SK-N-MC (cell line): ENCODE data around the gene THBS2.

Source experiments
- EZH2 ChIP-seq: fragments of 200-600 bp; sonication (generic); IDR thresholded peaks from one replicate; pipeline ENCODE4 v1.6.1; 2017; ENCODE audit warnings: antibody characterized with exemption
- FOXP2 ChIP-seq: optimal IDR thresholded peaks from 2 replicates; pipeline ENCODE3; 2011; ENCODE audit warnings: mild to moderate bottlenecking, moderate library complexity; ENCODE audit not compliant: insufficient read depth; ENCODE audit errors: extremely low read length, control extremely low read depth
- POLR2AphosphoS5 ChIP-seq: IDR thresholded peaks from 2 replicates; pipeline ENCODE4 v1.6.1; 2012; ENCODE audit warnings: mild to moderate bottlenecking, low read depth, low read length, borderline replicate concordance

DNA sequence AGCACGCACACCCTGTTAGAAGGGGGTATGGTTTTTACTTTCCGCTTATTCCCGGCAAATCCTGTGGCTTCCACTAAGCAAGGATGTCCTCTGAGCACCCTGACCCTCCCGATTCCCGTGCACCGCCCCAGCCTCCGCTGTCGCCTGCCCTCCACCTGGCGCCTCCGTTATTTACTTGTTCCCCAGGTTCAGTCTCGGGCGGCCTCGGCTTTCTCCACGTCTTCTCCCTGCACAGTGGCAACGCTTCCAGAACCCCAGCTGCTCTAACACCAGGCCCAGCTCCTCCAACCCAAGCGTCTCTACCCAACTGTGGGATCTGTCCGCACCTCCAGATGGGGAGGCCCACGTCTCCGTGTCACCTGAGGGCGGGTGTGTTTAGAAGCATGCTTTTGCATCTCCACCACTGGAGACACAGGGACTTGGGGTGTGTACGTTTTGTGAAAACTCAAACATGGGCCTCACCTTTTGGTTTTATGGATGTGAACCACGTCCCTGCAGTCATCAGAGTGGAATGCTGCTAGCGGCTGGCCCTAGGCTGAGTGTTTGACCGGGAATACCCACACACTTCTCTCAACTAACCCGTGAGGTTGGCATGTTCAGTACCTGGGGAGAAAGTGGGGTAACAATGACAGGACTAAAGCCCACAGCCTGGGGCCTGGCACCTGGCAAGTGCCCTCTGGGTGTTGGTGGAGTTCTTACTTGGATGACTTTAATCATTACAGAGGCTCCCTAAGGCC lies 79.9 kb downstream of the THBS2 start:
- TF ChIP-seq EZH2 (no peak), POLR2AphosphoS5 (no peak), FOXP2 (no peak)
